ENCODE data around the gene MCC.

Gene MCC

GRCh38 chr5:113163328-113163727, 324.9 kb downstream of the MCC start:
- H3K4me1 ChIP-seq (ENCODE audit: insufficient read depth, low read length) = peaks cover 25% of the 10 kb centered on the region
- H3K27me3 ChIP-seq (ENCODE audit: insufficient read depth, low read length) = no peaks in the 10 kb centered on the region
- H3K36me3 ChIP-seq (ENCODE audit: insufficient read depth, low read depth, low read length) = no peaks in the 10 kb centered on the region
- H3K27ac ChIP-seq (ENCODE audit: low read length) = no peak overlapping the region
- H3K4me3 ChIP-seq (ENCODE audit: low read length) = no peak overlapping the region
- no peak overlapping the region for H3K9ac ChIP-seq (ENCODE audit: low read depth, low read length)
- H3K9me3 ChIP-seq (ENCODE audit: insufficient read depth, low read depth, low read length) = no peaks in the 10 kb centered on the region

GRCh38 chr5:113162770-113163169, 325.5 kb downstream of the MCC start:
- H3K4me3 ChIP-seq (ENCODE audit: low read length) = no peak overlapping the region

GRCh38 chr5:113162208-113162607, 326.0 kb downstream of the MCC start:
- Histone ChIP-seq H3K9me3 (ENCODE audit: insufficient read depth, low read depth, low read length) (no peaks in the 10 kb centered on the region), H3K4me1 (ENCODE audit: insufficient read depth, low read length) (peaks cover 22% of the 10 kb centered on the region)

More at GRCh38 chr5:113162770-113163169, 325.5 kb downstream of the MCC start:
- Histone ChIP-seq H3K9me3 (ENCODE audit: insufficient read depth, low read depth, low read length) (no peaks in the 10 kb centered on the region), H3K27ac (ENCODE audit: low read length) (no peak overlapping the region), H3K4me1 (ENCODE audit: insufficient read depth, low read length) (peaks cover 25% of the 10 kb centered on the region), H3K36me3 (ENCODE audit: insufficient read depth, low read depth, low read length) (no peaks in the 10 kb centered on the region), H3K27me3 (ENCODE audit: insufficient read depth, low read length) (no peaks in the 10 kb centered on the region), H3K9ac (ENCODE audit: low read depth, low read length) (no peak overlapping the region)

GRCh38 chr5:113161806-113162205, 326.4 kb downstream of the MCC start:
- Histone ChIP-seq H3K9me3 (ENCODE audit: insufficient read depth, low read depth, low read length) (no peaks in the 10 kb centered on the region), H3K27ac (ENCODE audit: low read length) (no peak overlapping the region), H3K9ac (ENCODE audit: low read depth, low read length) (no peak overlapping the region), H3K4me1 (ENCODE audit: insufficient read depth, low read length) (peaks cover 18% of the 10 kb centered on the region), H3K27me3 (ENCODE audit: insufficient read depth, low read length) (no peaks in the 10 kb centered on the region), H3K4me3 (ENCODE audit: low read length) (no peak overlapping the region), H3K36me3 (ENCODE audit: insufficient read depth, low read depth, low read length) (no peaks in the 10 kb centered on the region)

More at GRCh38 chr5:113162208-113162607, 326.0 kb downstream of the MCC start:
- no peak overlapping the region for H3K9ac ChIP-seq (ENCODE audit: low read depth, low read length)
- no peaks in the 10 kb centered on the region for H3K27me3 ChIP-seq (ENCODE audit: insufficient read depth, low read length)
- no peak overlapping the region for H3K27ac ChIP-seq (ENCODE audit: low read length)
- H3K36me3 ChIP-seq (ENCODE audit: insufficient read depth, low read depth, low read length) = no peaks in the 10 kb centered on the region
- H3K4me3 ChIP-seq (ENCODE audit: low read length) = no peak overlapping the region

GRCh38 chr5:113157886-113158285, 330.4 kb downstream of the MCC start:
- peaks cover 8% of the 10 kb centered on the region; the same call in 1 of the 2 replicates for H3K4me1 ChIP-seq (ENCODE audit: insufficient read depth, low read length)
- no peak overlapping the region for H3K27ac ChIP-seq (ENCODE audit: low read length)
- H3K9me3 ChIP-seq (ENCODE audit: insufficient read depth, low read depth, low read length) = no peaks in the 10 kb centered on the region
- H3K4me3 ChIP-seq (ENCODE audit: low read length) = no peak overlapping the region
- no peak overlapping the region for H3K9ac ChIP-seq (ENCODE audit: low read depth, low read length)
- H3K36me3 ChIP-seq (ENCODE audit: insufficient read depth, low read depth, low read length) = no peaks in the 10 kb centered on the region
- no peaks in the 10 kb centered on the region for H3K27me3 ChIP-seq (ENCODE audit: insufficient read depth, low read length)

- no peak overlapping the region for H3K27ac ChIP-seq (ENCODE audit: low read length)
- H3K36me3 ChIP-seq (ENCODE audit: insufficient read depth, low read depth, low read length) = no peaks in the 10 kb centered on the region
- H3K4me3 ChIP-seq (ENCODE audit: low read length) = no peak overlapping the region
- no peak overlapping the region for H3K9ac ChIP-seq (ENCODE audit: low read depth, low read length)
- no peaks in the 10 kb centered on the region for H3K27me3 ChIP-seq (ENCODE audit: insufficient read depth, low read length)
- no peaks in the 10 kb centered on the region for H3K9me3 ChIP-seq (ENCODE audit: insufficient read depth, low read depth, low read length)
- peaks cover 8% of the 10 kb centered on the region; the same call in 1 of the 2 replicates for H3K4me1 ChIP-seq (ENCODE audit: insufficient read depth, low read length)
Measured at GRCh38 chr5:113156271-113156877, 331.9 kb downstream of the MCC start.

- Histone ChIP-seq H3K36me3 (ENCODE audit: insufficient read depth, low read depth, low read length) (no peaks in the 10 kb centered on the region), H3K4me3 (ENCODE audit: low read length) (no peak overlapping the region), H3K27me3 (ENCODE audit: insufficient read depth, low read length) (no peaks in the 10 kb centered on the region), H3K9ac (ENCODE audit: low read depth, low read length) (no peak overlapping the region), H3K27ac (ENCODE audit: low read length) (no peak overlapping the region), H3K4me1 (ENCODE audit: insufficient read depth, low read length) (no peaks in the 10 kb centered on the region), H3K9me3 (ENCODE audit: insufficient read depth, low read depth, low read length) (no peaks in the 10 kb centered on the region)
Measured at GRCh38 chr5:113153512-113154097, 334.6 kb downstream of the MCC start.

- Histone ChIP-seq H3K27me3 (ENCODE audit: insufficient read depth, low read length) (no peaks in the 10 kb centered on the region), H3K27ac (ENCODE audit: low read length) (no peak overlapping the region), H3K4me1 (ENCODE audit: insufficient read depth, low read length) (peaks cover 7% of the 10 kb centered on the region; the same call in 1 of the 2 replicates), H3K9me3 (ENCODE audit: insufficient read depth, low read depth, low read length) (no peaks in the 10 kb centered on the region), H3K9ac (ENCODE audit: low read depth, low read length) (no peak overlapping the region), H3K4me3 (ENCODE audit: low read length) (no peak overlapping the region), H3K36me3 (ENCODE audit: insufficient read depth, low read depth, low read length) (no peaks in the 10 kb centered on the region)
Measured at GRCh38 chr5:113152380-113152740, 335.9 kb downstream of the MCC start.

GRCh38 chr5:113151641-113152379, 336.4 kb downstream of the MCC start:
- no peak overlapping the region for H3K9ac ChIP-seq (ENCODE audit: low read depth, low read length)
- no peak overlapping the region for H3K27ac ChIP-seq (ENCODE audit: low read length)
- no peaks in the 10 kb centered on the region for H3K36me3 ChIP-seq (ENCODE audit: insufficient read depth, low read depth, low read length)
- no peaks in the 10 kb centered on the region for H3K27me3 ChIP-seq (ENCODE audit: insufficient read depth, low read length)
- no peak overlapping the region for H3K4me3 ChIP-seq (ENCODE audit: low read length)
- peaks cover 11% of the 10 kb centered on the region; the same call in 1 of the 2 replicates for H3K4me1 ChIP-seq (ENCODE audit: insufficient read depth, low read length)
- H3K9me3 ChIP-seq (ENCODE audit: insufficient read depth, low read depth, low read length) = no peaks in the 10 kb centered on the region

GRCh38 chr5:113150821-113151220, 337.4 kb downstream of the MCC start:
- H3K27me3 ChIP-seq (ENCODE audit: insufficient read depth, low read length) = no peaks in the 10 kb centered on the region
- H3K9ac ChIP-seq (ENCODE audit: low read depth, low read length) = no peak overlapping the region
- peaks cover 11% of the 10 kb centered on the region; the same call in 1 of the 2 replicates for H3K4me1 ChIP-seq (ENCODE audit: insufficient read depth, low read length)
- no peak overlapping the region for H3K4me3 ChIP-seq (ENCODE audit: low read length)
- no peak overlapping the region for H3K27ac ChIP-seq (ENCODE audit: low read length)
- H3K36me3 ChIP-seq (ENCODE audit: insufficient read depth, low read depth, low read length) = no peaks in the 10 kb centered on the region
- H3K9me3 ChIP-seq (ENCODE audit: insufficient read depth, low read depth, low read length) = no peaks in the 10 kb centered on the region

- Histone ChIP-seq H3K27ac (ENCODE audit: low read length) (no peak overlapping the region), H3K9me3 (ENCODE audit: insufficient read depth, low read depth, low read length) (no peaks in the 10 kb centered on the region), H3K4me3 (ENCODE audit: low read length) (no peak overlapping the region), H3K9ac (ENCODE audit: low read depth, low read length) (no peak overlapping the region), H3K4me1 (ENCODE audit: insufficient read depth, low read length) (peaks cover 11% of the 10 kb centered on the region; the same call in 1 of the 2 replicates), H3K36me3 (ENCODE audit: insufficient read depth, low read depth, low read length) (no peaks in the 10 kb centered on the region), H3K27me3 (ENCODE audit: insufficient read depth, low read length) (no peaks in the 10 kb centered on the region)
Measured at GRCh38 chr5:113150221-113150620, 338.0 kb downstream of the MCC start.

- Histone ChIP-seq H3K27ac (ENCODE audit: low read length) (no peak overlapping the region), H3K4me1 (ENCODE audit: insufficient read depth, low read length) (peaks cover 11% of the 10 kb centered on the region; the same call in 1 of the 2 replicates), H3K4me3 (ENCODE audit: low read length) (no peak overlapping the region), H3K9ac (ENCODE audit: low read depth, low read length) (no peak overlapping the region), H3K9me3 (ENCODE audit: insufficient read depth, low read depth, low read length) (no peaks in the 10 kb centered on the region), H3K27me3 (ENCODE audit: insufficient read depth, low read length) (no peaks in the 10 kb centered on the region), H3K36me3 (ENCODE audit: insufficient read depth, low read depth, low read length) (no peaks in the 10 kb centered on the region)
Measured at GRCh38 chr5:113147537-113147936, 340.7 kb downstream of the MCC start.
